Neural cell (in vitro differentiated cells): ENCODE measurements around the gene SNAPC2. TPM values are rescaled to one million over a fixed set of nuclear protein-coding genes. Genes with fewer than 3 reads are reported as not detected.

Source experiments
- H2AFZ ChIP-seq: fragments of 200-600, 300-800 bp; sonication (generic), shearing (Covaris generic); 2 replicates; pipeline ENCODE4 v1.6.0; 2014; ENCODE audit warnings: low read depth, mild to moderate bottlenecking, antibody characterized with exemption, low read length, moderate library complexity
- H3F3A ChIP-seq: fragments of 200-600 bp; shearing (Covaris generic); 2 replicates; pipeline ENCODE4 v1.6.1; 2016; ENCODE audit warnings: mild to moderate bottlenecking, moderate library complexity, mixed read lengths, antibody characterized with exemption, low read length; ENCODE audit not compliant: insufficient read depth, poor library complexity, severe bottlenecking
- H3K27ac ChIP-seq: fragments of 200-600, 300-800 bp; sonication (generic), shearing (Covaris generic); 2 replicates; pipeline ENCODE4 v1.5.1; 2014; ENCODE audit warnings: mild to moderate bottlenecking, low read length, moderate library complexity
- H3K27me3 ChIP-seq: fragments of 300-800, 200-600 bp; sonication (generic), shearing (Covaris generic); 2 replicates; pipeline ENCODE4 v1.6.0; 2014; ENCODE audit warnings: mild to moderate bottlenecking, low read depth, low read length, moderate library complexity; ENCODE audit not compliant: insufficient read depth
- H3K36me3 ChIP-seq: fragments of 300-800, 200-600 bp; sonication (generic), shearing (Covaris generic); 2 replicates; pipeline ENCODE4 v1.5.1; 2014; ENCODE audit warnings: mild to moderate bottlenecking, antibody characterized with exemption, low read length, moderate library complexity; ENCODE audit not compliant: insufficient read depth
- H3K4me2 ChIP-seq: fragments of 300-800, 200-600 bp; sonication (generic), shearing (Covaris generic); 2 replicates; pipeline ENCODE4 v1.6.0; 2014; ENCODE audit warnings: mild to moderate bottlenecking, low read length
- H3K4me3 ChIP-seq: fragments of 300-800, 200-600 bp; sonication (generic), shearing (Covaris generic); 2 replicates; pipeline ENCODE4 v1.5.1; 2014; ENCODE audit warnings: mild to moderate bottlenecking, low read length, moderate library complexity
- H3K79me2 ChIP-seq: fragments of 200-600 bp; shearing (Covaris generic); replicated peaks from 2 replicates; pipeline ENCODE4 v1.6.0; 2014; ENCODE audit warnings: mild to moderate bottlenecking, low read length, moderate library complexity; ENCODE audit not compliant: insufficient read depth
- H3K9ac ChIP-seq: fragments of 300-800, 200-600 bp; sonication (generic), shearing (Covaris generic); 2 replicates; pipeline ENCODE4 v1.6.1; 2016; ENCODE audit warnings: mild to moderate bottlenecking, low read length, mixed read lengths
- H3K9me2 ChIP-seq: fragments of 200-600 bp; shearing (Covaris generic); 2 replicates; pipeline ENCODE4 v1.6.1; 2016; ENCODE audit warnings: mild to moderate bottlenecking, low read length, mixed read lengths; ENCODE audit not compliant: insufficient read depth
- H3K9me3 ChIP-seq: fragments of 200-600, 300-800 bp; sonication (generic), shearing (Covaris generic); 2 replicates; pipeline ENCODE4 v1.6.1; 2016; ENCODE audit warnings: mild to moderate bottlenecking, mixed run types, low read length, moderate library complexity, mixed read lengths
- H4K20me1 ChIP-seq: fragments of 200-600 bp; shearing (Covaris generic); 2 replicates; pipeline ENCODE4 v1.6.1; 2016; ENCODE audit warnings: mild to moderate bottlenecking, mixed run types; ENCODE audit not compliant: insufficient read depth
- EP300 ChIP-seq: fragments of 450-650 bp; conservative IDR thresholded peaks from 2 replicates; pipeline ENCODE4 v1.6.1; 2014; ENCODE audit warnings: antibody characterized with exemption, mild to moderate bottlenecking, moderate library complexity; ENCODE audit not compliant: poor library complexity, severe bottlenecking
- EZH2 ChIP-seq: fragments of 200-600, 300-800 bp; shearing (Covaris generic), sonication (generic); IDR thresholded peaks from 2 replicates; pipeline ENCODE4 v1.6.1; 2014; ENCODE audit warnings: antibody characterized with exemption, low read length, borderline replicate concordance, mild to moderate bottlenecking; ENCODE audit not compliant: insufficient read depth, poor library complexity, severe bottlenecking
- MXI1 ChIP-seq: fragments of 450-650 bp; conservative IDR thresholded peaks from 2 replicates; pipeline ENCODE4 v1.6.1; 2014; ENCODE audit warnings: antibody characterized with exemption, mild to moderate bottlenecking; ENCODE audit not compliant: poor library complexity, severe bottlenecking
- POLR2AphosphoS5 ChIP-seq: IDR thresholded peaks from 2 replicates; pipeline ENCODE4 v1.6.1; 2012
- RAD21 ChIP-seq: fragments of 450-650 bp; conservative IDR thresholded peaks from 2 replicates; pipeline ENCODE4 v1.6.1; 2014; ENCODE audit warnings: antibody characterized with exemption, mild to moderate bottlenecking, moderate library complexity
- REST ChIP-seq: IDR thresholded peaks from 2 replicates; pipeline ENCODE4 v1.6.1; 2012; ENCODE audit warnings: borderline replicate concordance
- SMC3 ChIP-seq: fragments of 450-650 bp; conservative IDR thresholded peaks from 2 replicates; pipeline ENCODE4 v1.6.1; 2014; ENCODE audit warnings: antibody characterized with exemption, mild to moderate bottlenecking, moderate library complexity; ENCODE audit not compliant: poor library complexity
- TAF1 ChIP-seq: IDR thresholded peaks from 2 replicates; pipeline ENCODE4 v1.6.1; 2012; ENCODE audit warnings: low read depth
- polyA plus RNA-seq: library from polyadenylated mRNA; depleted of rRNA; stranded (reverse); fragments of >200 nt; gene quantifications from 2 replicates; pipeline ENCODE4 v1.2.3, GENCODE V29; 2014
- TF ChIP-seq, protein P1 (sequence below): fragments of 450-650 bp; IDR thresholded peaks from 2 replicates; pipeline ENCODE4 v1.5.1; 2014; ENCODE audit warnings: antibody characterized with exemption, mild to moderate bottlenecking, moderate library complexity; ENCODE audit not compliant: poor library complexity, severe bottlenecking

SNAPC2 gene
- polyA plus RNA-seq, 1 donor from 2014 or later = 12.8 TPM

- no peak overlapping the region for H3K9ac ChIP-seq
- no peak overlapping the region for H2AFZ ChIP-seq
- H3K79me2 ChIP-seq = peaks cover 22% of the 10 kb centered on the region
- H3K4me2 ChIP-seq = no peak overlapping the region
- H3K4me3 ChIP-seq = no peak overlapping the region
- H3K9me2 ChIP-seq = no peaks in the 10 kb centered on the region
- H3K27me3 ChIP-seq = no peaks in the 10 kb centered on the region
- TF ChIP-seq SMC3 (no peak), TAF1 (no peak), MXI1 (no peak), POLR2AphosphoS5 (no peak), EZH2 (no peak), EP300 (no peak), REST (no peak), RAD21 (no peak)
- TF ChIP-seq, protein P1, sequence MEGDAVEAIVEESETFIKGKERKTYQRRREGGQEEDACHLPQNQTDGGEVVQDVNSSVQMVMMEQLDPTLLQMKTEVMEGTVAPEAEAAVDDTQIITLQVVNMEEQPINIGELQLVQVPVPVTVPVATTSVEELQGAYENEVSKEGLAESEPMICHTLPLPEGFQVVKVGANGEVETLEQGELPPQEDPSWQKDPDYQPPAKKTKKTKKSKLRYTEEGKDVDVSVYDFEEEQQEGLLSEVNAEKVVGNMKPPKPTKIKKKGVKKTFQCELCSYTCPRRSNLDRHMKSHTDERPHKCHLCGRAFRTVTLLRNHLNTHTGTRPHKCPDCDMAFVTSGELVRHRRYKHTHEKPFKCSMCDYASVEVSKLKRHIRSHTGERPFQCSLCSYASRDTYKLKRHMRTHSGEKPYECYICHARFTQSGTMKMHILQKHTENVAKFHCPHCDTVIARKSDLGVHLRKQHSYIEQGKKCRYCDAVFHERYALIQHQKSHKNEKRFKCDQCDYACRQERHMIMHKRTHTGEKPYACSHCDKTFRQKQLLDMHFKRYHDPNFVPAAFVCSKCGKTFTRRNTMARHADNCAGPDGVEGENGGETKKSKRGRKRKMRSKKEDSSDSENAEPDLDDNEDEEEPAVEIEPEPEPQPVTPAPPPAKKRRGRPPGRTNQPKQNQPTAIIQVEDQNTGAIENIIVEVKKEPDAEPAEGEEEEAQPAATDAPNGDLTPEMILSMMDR = no peak
- no peaks in the 10 kb centered on the region for H3K36me3 ChIP-seq
- no peaks in the 10 kb centered on the region for H3F3A ChIP-seq
- H3K9me3 ChIP-seq = no peaks in the 10 kb centered on the region
- H3K27ac ChIP-seq = no peak overlapping the region
- no peaks in the 10 kb centered on the region for H4K20me1 ChIP-seq
These were observed 12.6 kb upstream of the SNAPC2 start for GRCh38 chr19:7907544-7907943.

DNA sequence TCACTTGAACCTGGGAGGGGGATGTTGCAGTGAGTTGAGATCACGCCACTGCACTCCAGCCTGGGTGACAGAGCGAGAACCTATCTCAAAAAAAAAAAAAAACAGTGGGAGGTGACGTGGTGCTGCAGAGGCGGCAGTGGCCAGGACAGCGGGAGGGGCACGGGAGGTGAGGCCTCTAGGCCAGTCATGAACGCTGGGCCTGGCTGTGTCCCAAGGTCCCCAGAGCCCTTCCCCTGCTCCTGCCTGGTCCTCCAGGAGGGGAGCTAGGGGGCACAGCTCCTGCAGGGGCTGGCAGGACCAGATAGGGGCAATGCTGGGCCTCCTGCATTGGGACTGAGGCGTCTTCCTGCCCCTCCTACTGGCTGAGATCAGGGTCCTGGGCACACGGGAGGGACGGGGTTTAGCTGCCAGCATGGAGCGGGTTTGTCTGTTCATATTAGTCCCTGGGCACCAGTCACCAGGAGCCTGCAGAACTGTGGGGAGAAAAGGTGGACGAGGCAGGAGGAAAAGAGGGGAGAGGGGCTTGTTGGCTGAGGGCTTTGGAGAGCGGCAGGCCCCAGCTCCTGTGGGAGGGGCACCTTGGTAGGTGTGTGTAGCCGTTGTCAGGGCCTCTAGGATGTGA is 11.9 kb upstream of the SNAPC2 start:
- Histone ChIP-seq H2AFZ (no peak overlapping the region), H3K9ac (no peak overlapping the region), H4K20me1 (no peaks in the 10 kb centered on the region), H3K9me2 (no peaks in the 10 kb centered on the region), H3K79me2 (peaks cover 22% of the 10 kb centered on the region), H3K4me3 (no peak overlapping the region), H3K4me2 (no peak overlapping the region), H3K9me3 (no peaks in the 10 kb centered on the region), H3K27me3 (no peaks in the 10 kb centered on the region), H3F3A (no peaks in the 10 kb centered on the region), H3K36me3 (no peaks in the 10 kb centered on the region), H3K27ac (no peak overlapping the region)
- no peak for TF ChIP-seq EP300
- no peak for TF ChIP-seq REST
- no peak for TF ChIP-seq RAD21
- TF ChIP-seq POLR2AphosphoS5 = no peak
- TF ChIP-seq SMC3 = no peak
- no peak for TF ChIP-seq EZH2
- no peak for TF ChIP-seq MXI1
- TF ChIP-seq, protein P1 = no peak
- TF ChIP-seq TAF1 = no peak
